Karpas-422 (cell line): ENCODE results near the gene DRD4. TPM values are rescaled to one million over a fixed set of nuclear protein-coding genes. Genes with fewer than 3 reads are reported as not detected.
A peak's percentile ranks its signal among the peaks of the same experiment; 100 is the strongest.
"Not testable (repeated sequence)": the region's sequence is repeated elsewhere in the genome, so short reads cannot be mapped to it uniquely, and the experiment has no call there.

ENCODE experiments used
- DNase-seq: peaks from one replicate; pipeline ENCODE4 v3.0.0-alpha.2; 2015
- H2AFZ ChIP-seq: fragments of 200-600 bp; sonication (generic); 2 replicates; pipeline ENCODE4 v1.6.1; 2014; ENCODE audit warnings: antibody characterized with exemption, low read length, mixed read lengths
- H3K27ac ChIP-seq: fragments of 200-600 bp; sonication (generic); 2 replicates; pipeline ENCODE4 v1.5.1; 2014; ENCODE audit warnings: mild to moderate bottlenecking, low read length, moderate library complexity
- H3K27me3 ChIP-seq: fragments of 200-600 bp; sonication (generic); 2 replicates; pipeline ENCODE4 v1.6.1; 2014; ENCODE audit warnings: low read length, mixed read lengths
- H3K36me3 ChIP-seq: fragments of 200-600 bp; sonication (generic); 2 replicates; pipeline ENCODE4 v1.6.1; 2014; ENCODE audit warnings: low read length, mixed read lengths; ENCODE audit not compliant: insufficient read depth
- H3K4me1 ChIP-seq: fragments of 200-600 bp; sonication (generic); 2 replicates; pipeline ENCODE4 v1.6.1; 2014; ENCODE audit warnings: mild to moderate bottlenecking, low read length, mixed read lengths
- H3K4me2 ChIP-seq: fragments of 200-600 bp; sonication (generic); 2 replicates; pipeline ENCODE4 v1.6.1; 2014; ENCODE audit warnings: low read length, low read depth, mild to moderate bottlenecking; ENCODE audit not compliant: poor library complexity, severe bottlenecking
- H3K4me3 ChIP-seq: fragments of 200-600 bp; sonication (generic); 2 replicates; pipeline ENCODE4 v1.5.1; 2014; ENCODE audit warnings: mild to moderate bottlenecking, antibody characterized with exemption, low read length, mixed read lengths
- H3K79me2 ChIP-seq: fragments of 200-600 bp; sonication (generic); 2 replicates; pipeline ENCODE4 v1.6.1; 2014; ENCODE audit warnings: mild to moderate bottlenecking, low read length, mixed read lengths
- H3K9ac ChIP-seq: fragments of 200-600 bp; sonication (generic); 2 replicates; pipeline ENCODE4 v1.6.0; 2014; ENCODE audit warnings: low read length
- H3K9me2 ChIP-seq: fragments of 200-600 bp; sonication (generic), shearing (Covaris generic); replicated peaks from 2 replicates; pipeline ENCODE4 v1.6.0; 2014; ENCODE audit warnings: mild to moderate bottlenecking, low read length, moderate library complexity; ENCODE audit not compliant: insufficient read depth
- H3K9me3 ChIP-seq: fragments of 300-700, 200-600 bp; sonication (generic); 2 replicates; pipeline ENCODE4 v1.6.1; 2014; ENCODE audit warnings: low read length, mixed read lengths
- H4K20me1 ChIP-seq: fragments of 200-600 bp; sonication (generic); 2 replicates; pipeline ENCODE4 v1.6.1; 2014; ENCODE audit warnings: mild to moderate bottlenecking, antibody characterized with exemption, low read length, low read depth; ENCODE audit not compliant: insufficient read depth
- total RNA-seq: library from RNA; depleted of rRNA; stranded (reverse); fragments of >200 nt; shearing (Covaris generic); gene quantifications from 2 replicates; pipeline ENCODE4 v1.2.3, GENCODE V29; 2014; ENCODE audit warnings: low replicate concordance

DRD4 gene
- total RNA-seq, 1 experiment from 2014 or later, result not detected

DNA sequence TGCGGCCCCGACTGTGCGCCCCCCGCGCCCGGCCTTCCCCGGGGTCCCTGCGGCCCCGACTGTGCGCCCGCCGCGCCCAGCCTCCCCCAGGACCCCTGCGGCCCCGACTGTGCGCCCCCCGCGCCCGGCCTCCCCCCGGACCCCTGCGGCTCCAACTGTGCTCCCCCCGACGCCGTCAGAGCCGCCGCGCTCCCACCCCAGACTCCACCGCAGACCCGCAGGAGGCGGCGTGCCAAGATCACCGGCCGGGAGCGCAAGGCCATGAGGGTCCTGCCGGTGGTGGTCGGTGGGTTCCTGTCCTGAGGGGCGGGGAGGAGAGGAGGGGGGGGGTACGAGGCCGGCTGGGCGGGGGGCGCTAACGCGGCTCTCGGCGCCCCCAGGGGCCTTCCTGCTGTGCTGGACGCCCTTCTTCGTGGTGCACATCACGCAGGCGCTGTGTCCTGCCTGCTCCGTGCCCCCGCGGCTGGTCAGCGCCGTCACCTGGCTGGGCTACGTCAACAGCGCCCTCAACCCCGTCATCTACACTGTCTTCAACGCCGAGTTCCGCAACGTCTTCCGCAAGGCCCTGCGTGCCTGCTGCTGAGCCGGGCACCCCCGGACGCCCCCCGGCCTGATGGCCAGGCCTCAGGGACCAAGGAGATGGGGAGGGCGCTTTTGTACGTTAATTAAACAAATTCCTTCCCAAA is 3.1 kb downstream of the DRD4 start:
- Histone ChIP-seq H3K4me3 (no peak overlapping the region), H3K9me3 (no peaks in the 10 kb centered on the region), H4K20me1 (no peaks in the 10 kb centered on the region; the same call in 1 of the 2 replicates), H3K9me2 (no peaks in the 10 kb centered on the region), H3K27me3 (no peaks in the 10 kb centered on the region), H3K4me1 (no peaks in the 10 kb centered on the region), H3K79me2 (no peaks in the 10 kb centered on the region), H2AFZ (no peak overlapping the region), H3K9ac (no peak overlapping the region), H3K4me2 (no peak overlapping the region), H3K36me3 (0 out of 2 replicates have a peak, but pooled peaks cover 2% of the 10 kb centered on the region), H3K27ac (no peak overlapping the region)
- DNase-seq, result no peak

DNA sequence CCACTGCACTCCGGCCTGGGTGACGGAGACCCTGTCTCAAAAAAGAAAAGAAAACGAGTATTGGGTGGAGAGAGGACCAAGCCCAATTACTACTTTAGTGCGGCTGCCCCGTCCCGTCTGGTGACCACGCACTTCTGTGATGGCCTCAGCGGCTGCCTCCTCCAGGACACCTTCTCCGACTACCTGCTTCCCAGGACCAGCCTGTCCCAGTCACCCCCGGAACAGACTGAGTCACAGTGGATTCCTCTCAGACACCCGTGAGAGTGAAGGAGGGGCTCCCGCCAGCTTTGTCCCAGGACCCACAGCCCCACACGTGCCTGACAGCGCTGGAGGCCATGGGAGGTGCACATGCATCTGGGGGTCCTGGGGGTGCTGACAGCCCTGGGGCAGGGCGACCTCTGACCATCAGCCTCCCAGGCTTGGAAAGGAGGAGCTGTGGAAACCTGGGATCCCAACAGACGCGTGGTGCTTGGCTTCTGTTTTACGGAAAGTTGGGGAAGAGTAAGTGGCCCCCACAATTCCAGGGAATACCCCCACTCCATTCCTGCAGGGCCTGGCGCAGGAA is 4.8 kb downstream of the DRD4 start:
- Histone ChIP-seq H3K4me1 (peaks cover 13% of the 10 kb centered on the region), H3K9me3 (no peaks in the 10 kb centered on the region), H3K27ac (no peak overlapping the region), H3K27me3 (no peaks in the 10 kb centered on the region), H4K20me1 (no peaks in the 10 kb centered on the region), H3K79me2 (no peaks in the 10 kb centered on the region), H3K9me2 (no peaks in the 10 kb centered on the region), H3K4me2 (no peak overlapping the region), H3K9ac (no peak overlapping the region), H3K4me3 (no peak overlapping the region), H2AFZ (no peak overlapping the region), H3K36me3 (peaks cover 6% of the 10 kb centered on the region; the same call in 1 of the 2 replicates)
- no peak for DNase-seq

DNA sequence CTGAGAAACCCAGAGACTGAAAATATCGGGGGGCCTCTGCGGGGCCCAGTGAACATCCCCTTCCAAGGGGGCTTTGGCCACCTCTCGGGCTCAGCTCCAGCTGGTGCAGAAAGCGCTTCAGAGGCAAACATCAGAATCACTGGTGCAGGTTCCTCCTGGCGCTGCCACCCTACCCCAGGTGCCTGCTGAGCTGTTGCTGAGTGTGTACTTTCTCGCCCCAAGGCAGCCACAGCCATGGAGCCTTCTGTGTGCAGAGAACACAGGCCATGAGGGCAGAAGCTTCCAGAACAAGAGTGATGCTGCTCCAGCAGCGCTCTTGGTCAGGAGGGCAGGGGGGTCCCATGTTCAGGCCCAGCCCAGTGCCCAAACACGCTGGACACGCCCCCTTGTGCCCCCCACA is 6.3 kb downstream of the DRD4 start:
- Histone ChIP-seq H3K36me3 (peaks cover 6% of the 10 kb centered on the region; the same call in 1 of the 2 replicates), H2AFZ (no peak overlapping the region), H3K9me2 (no peaks in the 10 kb centered on the region), H3K79me2 (no peaks in the 10 kb centered on the region), H3K27ac (no peak overlapping the region), H3K4me3 (no peak overlapping the region), H4K20me1 (no peaks in the 10 kb centered on the region), H3K4me1 (peaks cover 13% of the 10 kb centered on the region), H3K9ac (no peak overlapping the region), H3K4me2 (no peak overlapping the region), H3K27me3 (no peaks in the 10 kb centered on the region), H3K9me3 (no peaks in the 10 kb centered on the region)
- no peak for DNase-seq

DNA sequence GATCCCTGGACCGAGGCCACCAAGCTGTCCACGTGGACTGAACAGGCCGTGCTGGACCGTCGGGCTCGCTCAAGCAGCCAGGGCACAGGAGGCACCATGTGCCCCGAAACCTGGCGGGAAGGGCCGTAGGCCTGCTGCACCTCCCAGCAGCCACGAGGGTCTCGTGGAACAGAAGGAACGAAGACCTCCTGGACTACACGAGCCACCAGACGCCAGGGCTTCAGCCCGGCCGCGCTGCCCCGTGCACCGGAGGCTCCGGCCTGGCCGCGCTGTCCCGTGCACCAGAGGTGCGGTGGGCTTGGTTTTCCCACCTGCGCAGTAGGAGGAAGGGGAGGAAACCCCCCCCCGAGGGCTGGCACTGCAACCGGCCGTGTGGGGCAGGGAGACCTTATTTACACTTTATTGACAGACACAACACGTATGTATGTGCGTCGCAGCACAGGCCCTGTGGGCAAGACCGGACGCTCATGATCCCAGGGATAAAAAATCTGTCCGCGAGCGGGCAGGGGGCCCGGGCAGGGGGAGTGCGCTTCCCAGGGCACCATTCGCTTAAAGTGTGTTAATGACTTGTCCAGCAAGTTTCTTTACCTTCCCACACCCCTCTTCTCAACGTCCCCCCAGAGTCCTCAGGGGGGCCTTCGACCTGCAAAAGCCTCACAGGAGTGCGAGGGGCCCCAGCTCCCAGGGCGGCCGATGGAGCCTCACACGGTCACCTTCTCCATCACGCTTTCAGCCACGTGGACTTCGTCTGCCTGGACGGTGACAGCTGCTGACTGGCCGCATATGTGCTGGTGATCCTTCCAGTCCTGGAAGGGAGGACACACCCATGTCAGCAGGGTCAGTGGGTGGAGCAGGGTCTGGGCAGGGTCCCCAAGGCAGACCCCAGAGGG is 7.0 kb downstream of the DRD4 start:
- Histone ChIP-seq H3K9me3 (no peaks in the 10 kb centered on the region), H3K79me2 (no peaks in the 10 kb centered on the region), H3K4me2 (no peak overlapping the region), H3K4me3 (no peak overlapping the region), H3K27ac (no peak overlapping the region), H3K9ac (no peak overlapping the region), H3K9me2 (no peaks in the 10 kb centered on the region), H2AFZ (no peak overlapping the region), H3K27me3 (no peaks in the 10 kb centered on the region), H3K36me3 (peaks cover 6% of the 10 kb centered on the region; the same call in 1 of the 2 replicates), H3K4me1 (peaks cover 13% of the 10 kb centered on the region), H4K20me1 (no peaks in the 10 kb centered on the region)
- no peak for DNase-seq

DNA sequence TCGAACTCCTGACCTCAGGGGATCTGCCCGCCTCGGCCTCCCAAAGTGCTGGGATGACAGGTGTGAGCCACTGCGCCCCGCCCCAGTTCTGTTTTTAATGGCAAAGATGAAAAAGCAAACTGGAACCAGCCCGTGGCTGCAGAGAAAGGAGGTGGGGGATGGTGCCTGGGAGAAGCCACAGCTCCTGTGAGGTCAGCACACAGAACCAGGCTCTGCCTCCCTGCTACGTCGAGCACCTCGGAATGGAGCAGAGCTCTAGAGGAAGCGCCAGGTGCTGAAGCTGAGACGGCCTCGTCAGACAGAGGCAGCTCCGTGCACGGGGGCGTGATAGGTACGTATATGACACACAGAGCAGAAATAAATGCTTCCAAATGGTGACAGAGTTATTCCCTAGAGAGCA is 8.5 kb downstream of the DRD4 start:
- peaks cover 13% of the 10 kb centered on the region for H3K4me1 ChIP-seq
- H4K20me1 ChIP-seq, result no peaks in the 10 kb centered on the region
- H3K27ac ChIP-seq, result 0 out of 2 replicates have a peak overlapping the region, but pooled peaks have one; percentile 68
- H3K4me3 ChIP-seq, result no peak overlapping the region
- DNase-seq, result no peak
- H2AFZ ChIP-seq, result no peak overlapping the region
- H3K79me2 ChIP-seq, result no peaks in the 10 kb centered on the region
- no peaks in the 10 kb centered on the region for H3K9me3 ChIP-seq
- H3K9ac ChIP-seq, result no peak overlapping the region
- peaks cover 6% of the 10 kb centered on the region; the same call in 1 of the 2 replicates for H3K36me3 ChIP-seq
- H3K4me2 ChIP-seq, result no peak overlapping the region
- H3K27me3 ChIP-seq, result no peaks in the 10 kb centered on the region
- no peaks in the 10 kb centered on the region for H3K9me2 ChIP-seq

DNA sequence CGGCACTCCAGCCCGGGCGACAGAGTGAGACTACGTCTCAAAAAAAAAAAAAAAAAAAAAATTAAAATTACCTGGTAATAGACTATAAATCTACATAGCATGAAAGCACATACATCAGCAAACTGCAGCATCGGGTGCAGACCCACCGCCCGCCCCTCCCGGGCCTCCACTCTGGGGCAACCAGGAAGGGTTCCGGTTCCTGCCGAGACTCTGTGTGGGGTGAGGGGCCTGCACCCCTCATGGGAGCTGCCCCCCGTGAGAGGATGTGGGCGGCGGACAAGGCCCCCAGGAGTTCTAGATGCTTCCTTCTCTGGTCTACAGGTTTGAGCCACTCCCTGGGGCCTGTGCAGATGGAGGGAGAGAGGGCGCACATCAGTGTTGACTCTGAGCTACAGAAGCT is 9.1 kb downstream of the DRD4 start:
- Histone ChIP-seq H3K27me3 (no peaks in the 10 kb centered on the region), H3K4me3 (no peak overlapping the region), H3K4me2 (no peak overlapping the region), H3K27ac (peak overlapping the region; percentile 68), H3K9me3 (no peaks in the 10 kb centered on the region), H3K4me1 (peaks cover 13% of the 10 kb centered on the region), H3K9ac (no peak overlapping the region), H3K9me2 (no peaks in the 10 kb centered on the region), H4K20me1 (no peaks in the 10 kb centered on the region), H3K36me3 (peaks cover 6% of the 10 kb centered on the region; the same call in 1 of the 2 replicates), H2AFZ (no peak overlapping the region), H3K79me2 (no peaks in the 10 kb centered on the region)
- no peak for DNase-seq

DNA sequence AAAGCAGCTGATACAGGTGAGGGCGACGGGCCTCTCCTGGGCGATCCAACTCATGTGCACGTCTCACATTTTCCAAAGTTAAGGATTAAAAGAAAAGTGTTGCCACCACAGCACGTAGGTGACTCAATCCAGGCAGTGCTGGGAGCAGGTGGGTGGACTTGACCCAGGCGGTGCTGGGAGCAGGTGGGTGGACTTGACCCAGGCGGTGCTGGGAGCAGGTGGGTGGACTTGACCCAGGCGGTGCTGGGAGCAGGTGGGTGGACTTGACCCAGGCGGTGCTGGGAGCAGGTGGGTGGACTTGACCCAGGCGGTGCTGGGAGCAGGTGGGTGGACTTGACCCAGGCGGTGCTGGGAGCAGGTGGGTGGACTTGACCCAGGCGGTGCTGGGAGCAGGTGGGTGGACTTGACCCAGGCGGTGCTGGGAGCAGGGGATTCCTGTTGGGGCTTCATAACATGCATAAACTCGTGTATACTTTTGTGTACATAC is 10.6 kb downstream of the DRD4 start:
- H4K20me1 ChIP-seq, H3K9ac ChIP-seq, H2AFZ ChIP-seq, H3K27me3 ChIP-seq, H3K4me3 ChIP-seq, H3K36me3 ChIP-seq, H3K27ac ChIP-seq, DNase-seq, H3K9me2 ChIP-seq, H3K4me2 ChIP-seq, H3K9me3 ChIP-seq, H3K79me2 ChIP-seq: not testable (repeated sequence)
- H3K4me1 ChIP-seq, result peaks cover 13% of the 10 kb centered on the region

DNA sequence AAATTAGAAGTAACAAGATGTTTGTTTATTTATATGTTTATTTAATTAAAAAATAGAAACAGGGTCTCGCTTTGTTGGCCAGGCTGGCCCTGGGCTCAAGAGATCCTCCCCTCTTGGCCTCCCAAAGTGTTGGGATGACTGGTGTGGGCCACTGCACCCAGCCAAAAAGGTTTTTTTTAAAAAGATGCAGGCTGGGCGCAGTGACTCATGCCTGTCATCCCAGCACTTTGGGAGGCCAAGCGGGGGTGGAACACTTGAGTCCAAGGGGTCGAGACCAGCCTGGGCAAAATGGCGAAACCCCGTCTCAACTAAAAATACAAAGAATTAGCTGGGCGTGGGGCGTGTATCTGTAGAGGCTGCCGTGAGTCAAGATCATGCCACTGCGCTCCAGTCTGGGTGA is 13.4 kb downstream of the DRD4 start:
- no peak for DNase-seq
- Histone ChIP-seq H3K4me2 (no peak overlapping the region), H3K79me2 (no peaks in the 10 kb centered on the region), H4K20me1 (0 out of 2 replicates have a peak, but pooled peaks cover 12% of the 10 kb centered on the region), H3K4me1 (peaks cover 11% of the 10 kb centered on the region), H3K27ac (no peak overlapping the region), H3K9me2 (no peaks in the 10 kb centered on the region), H3K36me3 (peaks cover 3% of the 10 kb centered on the region; the same call in 1 of the 2 replicates), H3K9ac (no peak overlapping the region), H2AFZ (no peak overlapping the region), H3K9me3 (no peaks in the 10 kb centered on the region), H3K27me3 (no peaks in the 10 kb centered on the region), H3K4me3 (no peak overlapping the region)
